Measurements from ENCODE around the gene NAB1.

The NAB1 gene

DNA sequence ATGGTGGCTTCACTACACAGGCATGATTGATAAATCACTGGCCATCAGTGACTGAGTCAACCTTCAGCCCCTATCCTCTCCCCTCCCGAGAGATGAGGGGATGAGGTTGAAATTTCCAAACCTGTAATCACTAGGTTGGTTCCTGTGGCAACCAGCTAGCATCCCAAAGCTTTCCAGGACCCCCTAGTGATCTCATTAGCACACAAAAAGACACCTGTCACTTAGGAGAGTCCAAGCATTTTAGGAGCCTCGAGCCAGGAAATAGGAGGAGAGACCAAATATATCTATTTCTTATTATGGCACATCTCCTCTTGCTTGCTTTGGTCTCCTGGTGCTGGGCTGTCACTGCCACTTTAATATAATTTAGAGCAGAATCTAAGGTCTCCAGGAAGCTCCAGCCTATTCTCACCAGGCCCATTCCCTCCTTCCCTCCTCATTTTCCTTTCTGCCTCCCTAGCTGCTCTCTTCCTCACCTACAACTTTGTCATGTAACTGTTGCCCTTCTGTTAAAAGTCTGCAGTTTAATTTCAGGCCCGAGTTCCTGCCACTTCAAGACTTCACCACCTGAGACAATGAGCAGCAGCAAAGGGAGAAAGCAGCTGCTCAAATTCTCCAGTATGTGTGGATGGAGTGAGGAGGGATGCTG is 33.2 kb upstream of the NAB1 start:
- no peak overlapping the region for H3K4me3 ChIP-seq (ENCODE audit: insufficient read depth, low read depth, low read length, poor library complexity, severe bottlenecking)
- H3K27me3 ChIP-seq (replicated peaks; ENCODE audit: control insufficient read depth, insufficient read depth, low read length, poor library complexity, severe bottlenecking), result no peaks in the 10 kb centered on the region
- DNase-seq, result no peak
- H3K4me1 ChIP-seq (ENCODE audit: control insufficient read depth, insufficient read depth, low read length, poor library complexity, severe bottlenecking), result no peaks in the 10 kb centered on the region
- H3K27ac ChIP-seq (ENCODE audit: insufficient read depth, low read length, poor library complexity, severe bottlenecking), result no peak overlapping the region
- H3K9me3 ChIP-seq (ENCODE audit: control insufficient read depth, low read length), result no peaks in the 10 kb centered on the region
- no peaks in the 10 kb centered on the region for H3K36me3 ChIP-seq (ENCODE audit: control insufficient read depth, insufficient read depth, low read length)

DNA sequence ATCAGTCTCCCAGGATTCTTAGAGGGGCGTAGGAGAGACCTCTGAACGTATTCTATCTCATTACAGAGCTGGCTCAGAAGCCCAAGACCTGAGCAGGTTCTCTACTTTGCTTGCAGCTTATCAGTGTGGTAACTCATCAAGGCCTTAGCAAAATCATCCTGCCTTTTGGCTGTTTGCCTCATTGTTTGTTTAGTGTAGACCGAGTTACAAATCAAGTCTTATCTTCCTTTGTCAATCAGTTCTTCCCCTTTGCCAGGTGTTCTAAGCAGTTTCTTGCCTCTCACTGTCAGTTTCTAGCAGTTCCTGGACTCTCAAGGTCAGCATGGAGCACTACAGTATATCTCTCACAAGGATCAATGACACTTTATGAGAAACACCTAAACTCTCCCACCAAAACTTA is 30.9 kb upstream of the NAB1 start:
- Histone ChIP-seq H3K36me3 (ENCODE audit: control insufficient read depth, insufficient read depth, low read length) (no peaks in the 10 kb centered on the region), H3K4me1 (ENCODE audit: control insufficient read depth, insufficient read depth, low read length, poor library complexity, severe bottlenecking) (no peaks in the 10 kb centered on the region), H3K4me3 (ENCODE audit: insufficient read depth, low read depth, low read length, poor library complexity, severe bottlenecking) (no peak overlapping the region), H3K27me3 (replicated peaks; ENCODE audit: control insufficient read depth, insufficient read depth, low read length, poor library complexity, severe bottlenecking) (no peaks in the 10 kb centered on the region), H3K27ac (ENCODE audit: insufficient read depth, low read length, poor library complexity, severe bottlenecking) (no peak overlapping the region), H3K9me3 (ENCODE audit: control insufficient read depth, low read length) (no peaks in the 10 kb centered on the region)
- DNase-seq, result no peak

DNA sequence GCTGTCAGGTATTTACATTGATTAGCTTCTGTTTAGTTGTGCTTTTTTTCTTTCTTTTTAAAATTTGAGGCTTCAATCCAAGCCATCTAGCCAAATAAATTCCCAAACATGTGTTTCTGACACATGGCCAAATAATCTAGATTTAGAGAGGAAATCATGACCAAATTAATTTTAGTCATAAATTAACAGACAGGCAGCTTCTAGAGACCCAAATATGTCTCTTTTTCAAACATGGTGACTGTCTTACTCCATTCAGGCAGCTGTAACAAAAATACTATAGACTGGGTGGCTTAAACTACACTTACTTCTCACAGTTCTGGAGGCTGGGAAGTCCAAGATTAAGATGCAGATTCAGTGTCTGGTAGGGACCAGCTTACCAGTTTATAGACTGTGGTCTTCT is 23.2 kb upstream of the NAB1 start:
- Histone ChIP-seq H3K4me1 (ENCODE audit: control insufficient read depth, insufficient read depth, low read length, poor library complexity, severe bottlenecking) (no peaks in the 10 kb centered on the region), H3K27me3 (replicated peaks; ENCODE audit: control insufficient read depth, insufficient read depth, low read length, poor library complexity, severe bottlenecking) (no peaks in the 10 kb centered on the region), H3K36me3 (ENCODE audit: control insufficient read depth, insufficient read depth, low read length) (no peaks in the 10 kb centered on the region), H3K27ac (ENCODE audit: insufficient read depth, low read length, poor library complexity, severe bottlenecking) (no peak overlapping the region), H3K4me3 (ENCODE audit: insufficient read depth, low read depth, low read length, poor library complexity, severe bottlenecking) (no peak overlapping the region), H3K9me3 (ENCODE audit: control insufficient read depth, low read length) (no peaks in the 10 kb centered on the region)
- no peak for DNase-seq

DNA sequence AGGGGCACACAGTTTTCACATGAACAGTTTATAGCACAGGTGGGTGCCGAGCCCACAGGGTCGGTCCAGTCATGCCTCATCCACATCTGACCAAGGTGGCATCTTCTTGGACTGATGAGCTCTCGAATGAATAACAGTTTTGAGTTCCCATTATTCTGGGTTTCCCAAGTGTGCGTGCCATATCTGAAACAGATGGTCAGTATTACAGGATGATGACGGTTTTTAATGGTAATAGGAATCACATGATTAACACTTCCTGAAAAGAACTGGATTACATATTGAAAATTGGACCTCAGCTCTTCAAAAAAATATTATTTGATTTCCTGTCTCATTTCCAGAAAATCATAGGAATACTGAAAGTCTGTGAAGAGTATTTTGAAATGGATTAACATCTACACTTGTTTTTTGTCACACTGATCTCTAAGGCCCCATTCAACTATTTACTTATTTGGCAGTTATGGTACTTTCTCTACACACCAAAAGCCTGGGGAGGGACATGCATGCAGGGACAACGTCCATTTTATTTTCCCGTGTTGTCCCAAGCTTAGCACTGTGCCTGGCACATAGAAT is 22.2 kb upstream of the NAB1 start:
- H3K27me3 ChIP-seq (replicated peaks; ENCODE audit: control insufficient read depth, insufficient read depth, low read length, poor library complexity, severe bottlenecking), result no peaks in the 10 kb centered on the region
- no peak for DNase-seq
- no peak overlapping the region for H3K4me3 ChIP-seq (ENCODE audit: insufficient read depth, low read depth, low read length, poor library complexity, severe bottlenecking)
- no peak overlapping the region for H3K27ac ChIP-seq (ENCODE audit: insufficient read depth, low read length, poor library complexity, severe bottlenecking)
- no peaks in the 10 kb centered on the region for H3K36me3 ChIP-seq (ENCODE audit: control insufficient read depth, insufficient read depth, low read length)
- no peaks in the 10 kb centered on the region for H3K9me3 ChIP-seq (ENCODE audit: control insufficient read depth, low read length)
- no peaks in the 10 kb centered on the region for H3K4me1 ChIP-seq (ENCODE audit: control insufficient read depth, insufficient read depth, low read length, poor library complexity, severe bottlenecking)

DNA sequence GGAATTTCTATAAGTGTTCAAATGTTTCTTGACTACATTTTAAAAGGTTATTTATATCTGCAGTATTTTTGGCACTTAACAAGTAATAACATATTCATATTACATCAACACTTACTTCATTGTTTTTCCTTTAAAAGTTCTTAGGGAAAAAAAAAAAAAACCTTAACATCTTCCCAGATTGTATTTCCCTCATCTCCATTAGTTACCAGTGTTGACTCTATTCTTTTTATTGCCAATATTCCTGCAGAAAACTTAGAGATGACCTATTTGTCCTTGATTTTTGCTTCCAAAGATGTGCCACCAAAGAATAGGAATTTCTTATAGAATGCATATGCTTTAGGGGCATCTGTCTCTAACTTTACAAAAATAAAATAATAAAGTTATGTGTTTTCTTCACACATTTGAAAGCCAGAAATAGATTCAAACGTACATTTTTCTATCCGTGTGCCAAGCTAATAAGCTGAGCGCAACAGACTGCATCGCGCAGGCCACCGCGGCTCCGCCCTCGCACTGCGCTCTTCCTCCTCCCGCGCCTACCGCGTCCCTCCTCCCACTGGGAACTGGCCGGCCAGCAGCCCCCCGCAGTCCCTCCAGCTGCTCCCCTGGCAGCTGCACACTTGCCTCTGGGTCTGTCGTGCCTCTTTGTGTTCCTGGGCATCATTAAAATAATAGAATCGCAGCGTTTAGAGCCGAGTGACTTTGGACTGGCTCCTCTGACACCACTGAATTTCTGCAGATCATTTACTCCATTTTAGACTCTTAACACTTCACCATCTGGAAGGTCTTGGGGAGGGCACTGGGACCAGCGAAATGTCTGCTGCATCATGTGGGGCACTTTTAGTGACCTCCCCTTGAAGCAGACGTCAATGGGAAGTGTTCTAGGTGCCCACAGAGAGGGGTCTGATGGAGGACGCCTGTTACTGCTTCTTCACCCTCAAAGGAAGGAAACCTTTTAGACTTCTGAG is 21.2 kb upstream of the NAB1 start:
- Histone ChIP-seq H3K27ac (ENCODE audit: insufficient read depth, low read length, poor library complexity, severe bottlenecking) (no peak overlapping the region), H3K9me3 (ENCODE audit: control insufficient read depth, low read length) (no peaks in the 10 kb centered on the region), H3K27me3 (replicated peaks; ENCODE audit: control insufficient read depth, insufficient read depth, low read length, poor library complexity, severe bottlenecking) (no peaks in the 10 kb centered on the region), H3K36me3 (ENCODE audit: control insufficient read depth, insufficient read depth, low read length) (no peaks in the 10 kb centered on the region), H3K4me1 (ENCODE audit: control insufficient read depth, insufficient read depth, low read length, poor library complexity, severe bottlenecking) (no peaks in the 10 kb centered on the region), H3K4me3 (ENCODE audit: insufficient read depth, low read depth, low read length, poor library complexity, severe bottlenecking) (peak overlapping the region; percentile 59)
- no peak for DNase-seq

DNA sequence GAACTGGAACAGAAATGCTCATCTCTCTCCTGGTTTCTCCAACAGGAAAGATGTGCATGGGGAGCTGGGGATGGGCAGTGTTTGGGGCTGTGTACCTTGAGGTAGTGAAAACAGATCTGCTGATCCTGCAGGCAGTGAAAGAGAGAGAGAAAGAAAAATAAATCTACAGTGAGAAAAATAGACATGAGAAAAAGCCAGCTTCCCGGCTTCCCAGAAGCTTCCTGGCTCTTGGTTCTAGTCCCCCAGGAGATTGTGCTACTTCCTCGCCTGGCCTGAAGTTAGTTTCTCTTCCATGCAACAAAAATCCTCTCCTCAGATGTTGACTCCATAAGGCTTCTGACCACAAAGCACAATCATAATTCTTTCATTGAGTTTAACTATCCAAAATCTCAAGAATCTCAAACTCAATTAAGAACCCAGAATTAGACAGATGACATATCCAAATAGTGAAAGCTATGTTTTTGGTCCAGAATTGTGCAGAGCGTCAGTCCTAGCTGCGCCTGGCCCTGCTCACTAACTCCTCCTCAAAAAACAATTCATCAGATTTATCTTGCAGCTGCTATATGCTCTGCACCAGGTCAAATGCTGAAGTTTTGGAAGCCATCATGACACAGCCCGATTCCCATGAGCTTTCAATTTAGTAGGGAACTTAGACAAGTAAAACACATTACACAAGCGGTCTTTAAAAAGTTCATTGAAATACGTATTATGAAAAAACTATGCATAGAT is 20.1 kb upstream of the NAB1 start:
- H3K27ac ChIP-seq (ENCODE audit: insufficient read depth, low read length, poor library complexity, severe bottlenecking), result no peak overlapping the region
- H3K9me3 ChIP-seq (ENCODE audit: control insufficient read depth, low read length), result no peaks in the 10 kb centered on the region
- no peaks in the 10 kb centered on the region for H3K36me3 ChIP-seq (ENCODE audit: control insufficient read depth, insufficient read depth, low read length)
- no peak for DNase-seq
- no peaks in the 10 kb centered on the region for H3K4me1 ChIP-seq (ENCODE audit: control insufficient read depth, insufficient read depth, low read length, poor library complexity, severe bottlenecking)
- no peaks in the 10 kb centered on the region for H3K27me3 ChIP-seq (replicated peaks; ENCODE audit: control insufficient read depth, insufficient read depth, low read length, poor library complexity, severe bottlenecking)
- no peak overlapping the region for H3K4me3 ChIP-seq (ENCODE audit: insufficient read depth, low read depth, low read length, poor library complexity, severe bottlenecking)

DNA sequence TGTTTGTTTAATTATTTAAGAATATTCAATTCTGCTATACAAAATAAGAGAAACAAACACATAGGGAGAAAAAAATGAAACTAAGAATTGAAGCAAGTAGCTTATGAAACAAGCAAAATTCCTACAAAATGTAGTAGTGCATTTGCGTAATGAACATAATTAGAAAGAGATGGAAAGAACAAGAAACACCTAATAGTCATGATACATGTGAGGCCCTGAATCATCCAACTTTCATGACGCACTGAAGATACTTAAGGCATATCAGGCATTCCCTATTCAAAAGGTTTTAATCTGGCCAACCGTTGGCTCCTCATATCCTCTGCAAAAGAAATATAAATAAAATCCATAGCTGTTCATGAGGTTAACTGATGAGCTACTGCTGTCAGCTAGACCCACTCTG is 14.5 kb upstream of the NAB1 start:
- no peak overlapping the region for H3K27ac ChIP-seq (ENCODE audit: insufficient read depth, low read length, poor library complexity, severe bottlenecking)
- DNase-seq, result no peak
- H3K4me1 ChIP-seq (ENCODE audit: control insufficient read depth, insufficient read depth, low read length, poor library complexity, severe bottlenecking), result no peaks in the 10 kb centered on the region
- H3K9me3 ChIP-seq (ENCODE audit: control insufficient read depth, low read length), result no peaks in the 10 kb centered on the region
- no peak overlapping the region for H3K4me3 ChIP-seq (ENCODE audit: insufficient read depth, low read depth, low read length, poor library complexity, severe bottlenecking)
- H3K36me3 ChIP-seq (ENCODE audit: control insufficient read depth, insufficient read depth, low read length), result no peaks in the 10 kb centered on the region
- no peaks in the 10 kb centered on the region for H3K27me3 ChIP-seq (replicated peaks; ENCODE audit: control insufficient read depth, insufficient read depth, low read length, poor library complexity, severe bottlenecking)

DNA sequence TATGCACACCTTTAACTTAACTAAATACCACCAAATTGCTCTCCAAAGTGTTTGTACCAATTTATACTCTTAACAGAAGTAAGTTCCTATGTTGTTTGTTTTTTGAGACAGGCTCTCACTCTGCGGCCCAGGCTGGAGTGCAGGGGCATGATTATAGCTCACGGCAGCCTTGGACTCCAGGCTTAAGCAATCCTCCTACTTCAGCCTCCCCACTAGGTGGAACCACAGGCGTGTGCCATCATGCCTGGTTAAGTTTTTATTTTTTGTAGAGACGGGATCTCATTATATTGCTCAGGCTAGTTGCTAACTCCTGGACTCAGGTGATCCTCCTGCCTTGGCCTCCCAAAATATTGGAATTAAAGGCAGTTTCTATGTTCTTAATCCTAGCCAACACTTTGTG is 13.1 kb upstream of the NAB1 start:
- no peaks in the 10 kb centered on the region for H3K36me3 ChIP-seq (ENCODE audit: control insufficient read depth, insufficient read depth, low read length)
- H3K4me1 ChIP-seq (ENCODE audit: control insufficient read depth, insufficient read depth, low read length, poor library complexity, severe bottlenecking), result no peaks in the 10 kb centered on the region
- no peak for DNase-seq
- H3K9me3 ChIP-seq (ENCODE audit: control insufficient read depth, low read length), result no peaks in the 10 kb centered on the region
- no peak overlapping the region for H3K27ac ChIP-seq (ENCODE audit: insufficient read depth, low read length, poor library complexity, severe bottlenecking)
- no peaks in the 10 kb centered on the region for H3K27me3 ChIP-seq (replicated peaks; ENCODE audit: control insufficient read depth, insufficient read depth, low read length, poor library complexity, severe bottlenecking)
- H3K4me3 ChIP-seq (ENCODE audit: insufficient read depth, low read depth, low read length, poor library complexity, severe bottlenecking), result no peak overlapping the region

DNA sequence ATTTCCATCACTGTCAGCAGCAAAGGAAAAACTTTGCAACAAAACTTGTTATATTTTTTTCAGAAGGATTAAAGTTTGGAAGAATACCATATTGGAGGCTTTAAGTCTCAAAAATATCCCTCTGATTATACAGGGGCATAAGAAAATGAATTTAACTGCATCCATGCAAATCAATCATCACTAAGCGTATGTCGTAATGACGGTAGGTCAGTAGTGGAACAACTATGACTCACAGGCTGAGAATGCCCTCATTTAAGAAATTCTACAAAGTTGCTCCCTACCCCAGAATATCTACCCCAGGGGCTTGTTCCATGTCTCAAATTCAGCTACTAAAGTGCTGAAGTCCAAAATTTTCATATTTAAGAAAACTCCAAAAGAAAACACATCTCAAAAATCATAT is 12.5 kb upstream of the NAB1 start:
- Histone ChIP-seq H3K27ac (ENCODE audit: insufficient read depth, low read length, poor library complexity, severe bottlenecking) (no peak overlapping the region), H3K27me3 (replicated peaks; ENCODE audit: control insufficient read depth, insufficient read depth, low read length, poor library complexity, severe bottlenecking) (no peaks in the 10 kb centered on the region)
- DNase-seq, result no peak

More for the DNA sequence above, 12.5 kb upstream of the NAB1 start:
- Histone ChIP-seq H3K4me3 (ENCODE audit: insufficient read depth, low read depth, low read length, poor library complexity, severe bottlenecking) (no peak overlapping the region), H3K36me3 (ENCODE audit: control insufficient read depth, insufficient read depth, low read length) (no peaks in the 10 kb centered on the region), H3K4me1 (ENCODE audit: control insufficient read depth, insufficient read depth, low read length, poor library complexity, severe bottlenecking) (no peaks in the 10 kb centered on the region), H3K9me3 (ENCODE audit: control insufficient read depth, low read length) (no peaks in the 10 kb centered on the region)

All from effector memory CD4-positive, alpha-beta T cell (primary cell).